NCI-H446 treated with DMSO at 0.1 percent for 48 hours (cell line): ENCODE measurements around the gene LILRA6.
"Not testable (repeated sequence)": the region's sequence is repeated elsewhere in the genome, so short reads cannot be mapped to it uniquely, and the experiment has no call there.

Source experiments
- DNase-seq: peaks from one replicate; lab custom pipeline; 2025; lab: John Stamatoyannopoulos, UW

LILRA6 gene

DNA sequence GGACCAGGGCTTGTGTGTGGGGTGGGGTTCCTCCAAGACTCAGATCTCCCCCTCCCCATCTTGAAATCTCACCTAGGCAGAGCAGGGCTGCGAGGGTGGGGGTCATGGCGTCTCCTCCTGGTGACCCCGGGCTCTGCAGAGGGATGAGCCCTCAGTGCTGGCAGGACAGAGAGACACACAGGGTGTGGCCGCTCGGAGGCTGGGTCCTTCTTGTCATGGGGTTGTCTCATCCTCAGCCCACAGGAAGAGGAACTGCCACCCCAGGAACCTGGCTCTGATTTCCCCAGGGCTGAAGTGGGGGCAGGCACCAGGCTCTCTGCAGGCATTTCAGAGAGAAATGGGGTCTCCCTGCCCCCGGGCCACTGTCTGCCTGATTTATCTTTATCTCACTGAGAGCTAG is at the start of gene LILRA6:
TSS of gene LILRA6 (minus strand) at position 145 of the 400 bp plus-strand sequence.
- DNase-seq = not testable (repeated sequence)

DNA sequence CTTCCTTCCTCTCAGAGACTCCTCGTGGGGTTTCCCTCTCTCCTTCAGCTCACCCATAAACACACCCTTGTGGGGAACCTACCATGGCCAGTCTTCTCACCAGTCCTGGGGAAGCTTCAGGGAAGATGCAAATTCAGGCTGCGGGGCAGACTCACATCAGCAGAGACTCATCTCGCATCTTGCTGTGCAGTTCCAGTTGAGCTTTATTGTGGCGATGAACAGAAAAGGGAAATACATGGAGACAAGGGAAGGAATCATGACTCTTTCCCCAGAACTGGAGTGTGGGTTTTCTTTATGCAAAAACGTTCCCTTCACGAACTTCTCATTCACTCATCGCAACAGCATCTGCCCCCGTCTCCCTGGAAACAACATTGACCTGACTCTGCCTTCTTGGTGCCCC is 46.6 kb upstream of the LILRA6 start:
- not testable (repeated sequence) for DNase-seq

GRCh38 chr19:54287456-54287855 is 44.9 kb upstream of the LILRA6 start:
- DNase-seq = no peak

DNA sequence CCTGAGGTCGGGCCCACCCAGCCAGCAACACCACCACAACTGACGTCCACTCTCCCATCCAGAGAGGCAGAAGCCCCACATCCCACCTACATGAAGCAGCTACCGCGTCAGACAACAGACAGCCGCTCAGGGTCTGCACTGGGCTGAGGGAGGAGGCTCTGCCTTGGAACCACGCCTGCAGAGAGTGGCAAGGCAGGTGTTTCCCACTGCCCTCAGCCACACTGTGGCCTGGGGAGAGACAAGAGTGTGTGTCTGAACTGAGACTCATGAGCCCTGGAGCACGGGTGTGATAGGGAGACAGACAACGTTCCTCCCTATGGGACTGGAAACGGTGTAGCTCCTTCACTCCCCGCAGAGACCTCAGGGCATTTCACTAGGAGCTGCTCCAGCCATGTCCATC is 43.7 kb upstream of the LILRA6 start:
- not testable (repeated sequence) for DNase-seq

GRCh38 chr19:54285427-54286056 is 43.0 kb upstream of the LILRA6 start:
- not testable (repeated sequence) for DNase-seq

GRCh38 chr19:54282686-54283470 is 40.3 kb upstream of the LILRA6 start:
- DNase-seq = no peak

- not testable (repeated sequence) for DNase-seq
Measured at GRCh38 chr19:54281729-54282075, 39.1 kb upstream of the LILRA6 start.

- DNase-seq = no peak
Measured at GRCh38 chr19:54281007-54281728, 38.6 kb upstream of the LILRA6 start, which contains the start of gene LILRB2. Gene LILRB2, minus strand, starts transcription at chr19:54281110. Its CDS starts 614 bp downstream, at chr19:54280496.

DNA sequence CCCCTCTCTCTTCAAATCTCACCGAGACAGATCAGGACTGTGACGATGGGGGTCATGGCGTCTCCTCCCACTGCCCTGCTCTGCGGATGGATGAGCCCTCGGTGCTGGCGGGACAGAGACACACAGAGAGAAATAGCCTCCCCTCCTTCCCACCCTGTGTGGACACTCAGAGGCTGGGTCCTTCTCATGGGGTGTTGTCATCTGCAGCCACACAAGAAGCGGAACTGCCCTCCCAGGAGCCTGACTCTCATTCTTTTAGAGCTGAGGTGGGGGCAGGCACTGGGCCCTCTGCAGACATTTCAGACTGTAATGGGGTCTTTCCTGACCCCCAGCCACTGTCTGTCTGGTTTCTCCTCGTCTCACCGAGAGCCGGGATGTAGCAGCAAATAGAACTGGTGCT is 37.9 kb upstream of the LILRA6 start:
- DNase-seq = not testable (repeated sequence)

GRCh38 chr19:54280025-54280424 is 37.4 kb upstream of the LILRA6 start:
- DNase-seq = not testable (repeated sequence)

- DNase-seq = no peak
Measured at GRCh38 chr19:54279406-54279962, 36.9 kb upstream of the LILRA6 start.

GRCh38 chr19:54278571-54279195 is 36.1 kb upstream of the LILRA6 start:
- not testable (repeated sequence) for DNase-seq

GRCh38 chr19:54278056-54278455 is 35.5 kb upstream of the LILRA6 start:
- DNase-seq = not testable (repeated sequence)

- not testable (repeated sequence) for DNase-seq
Measured at GRCh38 chr19:54277111-54277615, 34.6 kb upstream of the LILRA6 start.

DNA sequence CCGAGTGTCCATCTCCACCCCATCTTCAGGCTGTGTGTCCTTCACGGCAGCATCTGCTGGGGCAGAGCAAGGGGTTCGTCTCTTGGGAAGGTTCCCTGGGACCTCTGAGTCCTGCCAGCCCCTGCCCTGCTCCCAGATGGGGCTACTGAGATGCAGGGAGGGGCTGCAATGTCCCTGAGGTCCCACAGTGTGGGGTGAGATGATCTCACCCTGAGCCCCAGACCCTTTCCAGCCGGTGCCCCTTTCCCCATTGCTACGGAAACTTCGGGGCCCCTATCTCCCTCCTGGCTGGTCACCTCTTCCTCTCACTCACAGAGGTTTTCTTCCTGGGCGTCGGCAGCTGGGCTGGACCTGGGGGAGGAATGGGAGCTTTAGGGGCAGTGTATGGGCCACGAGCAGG is 33.4 kb upstream of the LILRA6 start:
- DNase-seq = no peak

DNA sequence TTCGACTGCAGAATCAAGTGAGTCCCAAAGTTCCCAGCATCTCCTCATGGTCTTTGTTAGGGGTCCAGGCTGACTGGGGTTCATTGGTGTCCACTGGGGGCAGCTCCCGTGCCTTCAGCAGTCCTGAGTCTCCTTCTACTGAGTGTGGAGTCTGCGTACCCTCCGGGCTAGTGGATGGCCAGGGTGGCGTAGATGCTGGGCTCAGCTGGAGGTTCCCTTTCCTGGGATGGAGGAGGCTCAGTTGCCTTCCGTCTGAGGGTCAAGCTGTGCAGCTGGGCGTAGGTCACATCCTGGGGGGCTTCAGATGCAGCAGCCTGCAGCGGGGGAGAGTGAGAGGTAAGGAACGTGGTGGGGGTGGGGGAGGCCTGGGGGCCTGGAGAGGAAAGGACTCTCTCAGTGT is 31.9 kb upstream of the LILRA6 start:
- DNase-seq = not testable (repeated sequence)

- no peak for DNase-seq
Measured at GRCh38 chr19:54273821-54274220, 31.2 kb upstream of the LILRA6 start.

DNA sequence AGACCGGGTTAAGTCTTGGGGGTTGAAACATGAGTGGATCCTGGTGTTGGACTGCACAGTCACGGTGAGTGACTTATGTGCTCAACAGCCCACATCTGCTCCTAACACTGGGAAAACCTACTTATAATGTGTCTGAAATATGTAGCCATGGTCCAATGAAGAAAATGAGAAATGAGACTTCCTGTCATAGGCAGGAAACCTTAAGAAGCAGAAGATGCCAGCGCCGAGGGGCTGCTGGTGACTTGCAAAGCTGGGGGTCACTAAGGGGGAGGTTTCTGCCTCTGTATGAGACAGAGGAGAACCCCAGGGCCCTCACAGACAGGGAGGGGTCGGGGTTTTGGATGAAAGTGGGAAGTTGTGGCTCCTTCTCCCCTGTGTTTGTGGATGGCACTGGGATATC is 29.6 kb upstream of the LILRA6 start:
- DNase-seq = not testable (repeated sequence)

DNA sequence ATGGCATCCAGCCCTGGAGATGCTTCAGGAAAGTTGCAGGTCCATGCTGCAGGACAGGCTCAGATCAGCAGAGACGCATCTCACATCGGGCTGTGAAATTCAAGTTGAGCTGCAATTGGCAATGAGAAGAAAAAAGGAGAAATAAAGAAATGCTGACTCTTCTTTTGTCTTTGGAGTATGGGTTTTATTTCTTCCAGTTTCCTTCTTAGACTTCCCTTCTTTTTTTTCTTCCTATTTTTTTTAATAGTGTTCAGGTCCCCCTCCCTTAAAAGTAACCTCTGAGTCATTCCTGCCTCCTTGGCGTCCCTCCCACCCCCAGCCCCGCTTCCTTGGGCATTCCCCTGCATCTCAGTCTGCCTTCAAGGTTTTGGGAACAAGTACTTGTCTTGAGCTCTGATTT is 29.0 kb upstream of the LILRA6 start:
- not testable (repeated sequence) for DNase-seq

GRCh38 chr19:54271106-54271505 is 28.5 kb upstream of the LILRA6 start:
- DNase-seq = no peak

GRCh38 chr19:54268936-54269335 is 26.3 kb upstream of the LILRA6 start:
- no peak for DNase-seq

- peak; percentile 4 for DNase-seq
Measured at GRCh38 chr19:54266133-54266532, 23.5 kb upstream of the LILRA6 start.
